Measurements from ENCODE around the gene MARCHF9.

DNA sequence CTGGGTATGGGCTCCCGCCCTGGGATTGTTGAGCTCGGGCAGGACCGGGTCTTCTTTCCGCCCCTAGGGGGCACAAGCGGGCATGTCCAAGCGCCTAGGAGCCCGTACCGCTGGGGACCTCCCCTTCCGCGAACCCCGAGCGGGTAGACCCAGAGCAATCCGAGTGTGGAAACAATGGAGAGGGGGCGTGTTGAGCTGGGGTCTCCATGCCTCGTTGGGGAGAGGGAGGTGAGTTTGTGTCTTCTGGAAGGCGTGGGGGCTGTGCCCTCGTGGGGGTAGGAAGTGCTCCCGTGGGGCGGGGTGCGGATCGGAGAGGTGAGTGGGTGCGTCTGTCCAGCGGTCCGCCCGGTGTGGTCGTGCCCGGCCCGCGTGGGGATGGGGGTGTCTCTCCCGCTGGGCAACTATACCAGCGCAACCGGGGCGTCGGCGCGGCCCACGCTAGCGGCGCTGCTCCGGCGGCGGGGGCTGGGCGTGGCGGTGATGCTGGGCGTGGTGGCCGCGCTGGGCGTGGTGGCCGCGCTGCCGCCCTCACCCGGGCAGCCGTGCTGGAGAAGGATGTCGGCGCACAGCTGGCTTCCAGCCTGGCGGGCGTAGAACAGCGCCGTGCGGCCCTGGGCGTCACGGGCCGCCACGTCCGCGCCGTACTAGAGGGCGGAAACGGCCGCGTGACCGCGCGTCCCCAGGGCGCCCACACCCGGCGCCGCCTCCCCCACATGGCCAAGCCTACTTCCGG lies 28.6 kb upstream of the MARCHF9 start:
- TF ChIP-seq, protein P1, sequence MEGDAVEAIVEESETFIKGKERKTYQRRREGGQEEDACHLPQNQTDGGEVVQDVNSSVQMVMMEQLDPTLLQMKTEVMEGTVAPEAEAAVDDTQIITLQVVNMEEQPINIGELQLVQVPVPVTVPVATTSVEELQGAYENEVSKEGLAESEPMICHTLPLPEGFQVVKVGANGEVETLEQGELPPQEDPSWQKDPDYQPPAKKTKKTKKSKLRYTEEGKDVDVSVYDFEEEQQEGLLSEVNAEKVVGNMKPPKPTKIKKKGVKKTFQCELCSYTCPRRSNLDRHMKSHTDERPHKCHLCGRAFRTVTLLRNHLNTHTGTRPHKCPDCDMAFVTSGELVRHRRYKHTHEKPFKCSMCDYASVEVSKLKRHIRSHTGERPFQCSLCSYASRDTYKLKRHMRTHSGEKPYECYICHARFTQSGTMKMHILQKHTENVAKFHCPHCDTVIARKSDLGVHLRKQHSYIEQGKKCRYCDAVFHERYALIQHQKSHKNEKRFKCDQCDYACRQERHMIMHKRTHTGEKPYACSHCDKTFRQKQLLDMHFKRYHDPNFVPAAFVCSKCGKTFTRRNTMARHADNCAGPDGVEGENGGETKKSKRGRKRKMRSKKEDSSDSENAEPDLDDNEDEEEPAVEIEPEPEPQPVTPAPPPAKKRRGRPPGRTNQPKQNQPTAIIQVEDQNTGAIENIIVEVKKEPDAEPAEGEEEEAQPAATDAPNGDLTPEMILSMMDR (IDR thresholded peaks at IDR 0.05), result peak; percentile 66 to 80 (median 76)
- TF ChIP-seq POLR2A (IDR thresholded peaks at IDR 0.05), result peak; percentile 21 to 35 (median 32)
